NAMALWA (cell line): ENCODE data around the gene CHST9.
"Not testable (repeated sequence)": the region's sequence is repeated elsewhere in the genome, so short reads cannot be mapped to it uniquely, and the experiment has no call there.

Source experiments
- DNase-seq: peaks from one replicate; pipeline ENCODE4 v3.0.0-alpha.2; 2015; ENCODE audit warnings: low spot score

The CHST9 gene

GRCh38 chr18:27171993-27172392, 13.1 kb downstream of the CHST9 start:
- no peak for DNase-seq

- no peak for DNase-seq
Measured at GRCh38 chr18:27165412-27165811, 19.7 kb downstream of the CHST9 start.

DNA sequence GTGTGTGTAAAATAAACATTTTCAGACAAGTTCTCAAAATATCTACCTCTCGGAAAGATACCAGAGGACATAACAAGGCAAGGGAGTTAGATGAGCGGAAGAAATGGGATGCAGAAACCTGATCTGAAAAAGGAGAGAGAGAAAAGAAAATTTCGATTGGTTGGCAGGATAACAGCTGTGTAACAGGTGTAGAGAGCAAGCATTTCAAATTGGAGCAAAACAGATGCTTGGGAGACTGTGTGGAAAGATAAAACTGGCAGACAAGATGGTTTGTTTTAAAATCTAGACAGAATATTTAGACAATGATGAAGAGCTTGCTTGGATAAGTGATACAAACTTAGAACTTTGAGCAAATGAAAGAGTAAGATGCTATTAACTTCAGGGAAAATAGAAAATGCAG, 20.2 kb downstream of the CHST9 start:
- DNase-seq: no peak

DNA sequence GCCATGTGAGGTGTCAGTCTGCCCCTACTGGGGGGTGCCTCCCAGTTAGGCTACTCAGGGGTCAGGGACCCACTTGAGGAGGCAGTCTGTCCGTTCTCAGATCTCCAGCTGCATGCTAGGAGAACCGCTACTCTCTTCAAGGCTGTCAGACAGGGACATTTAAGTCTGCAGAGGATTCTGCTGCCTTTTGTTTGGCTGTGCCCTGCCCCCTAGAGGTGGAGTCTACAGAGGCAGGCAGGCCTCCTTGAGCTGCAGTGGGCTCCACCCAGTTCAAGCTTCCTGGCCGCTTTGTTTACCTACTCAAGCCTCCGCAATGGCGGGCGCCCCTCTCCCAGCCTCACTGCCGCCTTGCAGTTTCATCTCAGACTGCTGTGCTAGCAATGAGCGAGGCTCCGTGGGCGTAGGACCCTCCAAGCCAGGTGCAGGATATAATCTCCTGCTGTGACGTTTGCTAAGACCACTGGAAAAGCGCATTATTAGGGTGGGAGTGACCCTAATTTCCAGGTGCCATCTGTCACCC, 21.9 kb downstream of the CHST9 start:
- DNase-seq: peak; percentile 70

DNA sequence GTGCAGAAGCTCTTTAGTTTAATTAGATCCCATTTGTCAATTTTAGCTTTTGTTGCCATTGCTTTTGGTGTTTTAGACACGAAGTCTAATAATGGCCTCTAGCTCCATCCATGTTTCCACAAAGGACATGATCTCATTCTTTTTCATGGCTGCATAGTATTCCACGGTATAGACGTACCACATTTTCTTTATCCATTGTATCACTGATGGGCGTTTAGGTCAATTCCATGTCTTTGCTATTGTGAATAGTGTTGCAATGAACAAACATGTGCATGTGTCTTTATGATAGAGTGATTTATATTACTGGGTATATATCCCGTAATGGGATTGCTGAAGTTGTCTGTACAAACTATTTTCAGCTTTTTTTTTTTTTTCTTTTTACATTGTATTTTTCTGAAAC, 35.9 kb downstream of the CHST9 start:
- not testable (repeated sequence) for DNase-seq

- DNase-seq: no peak
Measured at GRCh38 chr18:27144672-27145071, 40.4 kb downstream of the CHST9 start.

GRCh38 chr18:27143580-27144287, 41.4 kb downstream of the CHST9 start:
- no peak for DNase-seq

DNA sequence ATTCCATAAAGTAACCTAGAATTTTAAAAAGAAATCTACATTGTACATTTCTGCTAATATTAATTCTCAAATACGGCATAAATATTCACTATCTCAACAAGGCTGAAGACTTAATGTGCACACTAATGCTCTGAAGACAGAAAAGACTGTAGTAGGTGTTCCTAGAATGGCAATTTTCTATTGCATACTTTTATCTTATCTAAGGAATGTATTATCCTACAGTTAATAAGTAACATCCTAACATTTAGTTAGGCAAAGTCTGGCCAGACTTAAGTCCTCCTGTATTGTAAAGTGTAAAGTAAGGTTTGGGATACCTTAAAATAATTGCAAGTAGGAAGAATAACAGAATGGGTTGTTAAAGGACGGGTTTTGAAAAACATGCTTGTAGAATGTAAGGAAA, 42.2 kb downstream of the CHST9 start:
- no peak for DNase-seq

DNA sequence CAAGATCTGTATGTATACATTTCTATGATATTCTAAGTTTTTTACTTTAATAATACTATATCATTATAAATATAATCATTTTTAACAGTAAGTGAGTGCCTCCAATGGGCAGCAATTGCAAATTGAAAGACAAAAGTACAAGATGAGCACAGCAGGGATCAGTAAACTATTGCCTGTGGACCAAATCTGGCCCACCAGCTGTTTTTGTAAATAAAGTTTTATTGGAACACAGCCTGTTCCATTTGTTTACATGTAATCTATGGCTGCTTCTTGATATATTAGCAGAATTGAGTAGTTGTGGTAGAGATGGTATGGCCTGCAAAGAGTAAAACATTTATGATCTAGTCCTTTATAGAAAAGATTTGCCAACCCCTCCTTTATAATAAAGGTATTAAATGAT, 43.2 kb downstream of the CHST9 start:
- no peak for DNase-seq

DNA sequence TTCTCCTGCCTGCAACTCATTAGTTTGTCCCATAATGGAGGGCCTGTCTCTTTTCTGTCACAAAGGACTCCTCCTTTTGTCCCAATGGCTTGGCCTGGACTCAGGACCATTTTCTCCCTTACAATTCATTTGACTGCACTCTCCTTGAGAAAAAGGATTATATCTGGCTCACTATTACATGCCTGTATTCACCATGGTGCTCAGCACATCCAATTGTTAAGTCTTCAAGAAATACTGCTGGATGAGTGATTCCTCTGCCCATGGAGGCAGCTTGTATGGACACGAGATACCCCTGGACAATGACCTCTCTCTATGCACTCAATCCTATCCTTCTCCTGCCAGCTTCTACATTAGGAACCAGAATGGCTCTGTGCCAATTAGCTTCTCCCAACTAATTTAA, 47.0 kb downstream of the CHST9 start:
- no peak for DNase-seq

DNA sequence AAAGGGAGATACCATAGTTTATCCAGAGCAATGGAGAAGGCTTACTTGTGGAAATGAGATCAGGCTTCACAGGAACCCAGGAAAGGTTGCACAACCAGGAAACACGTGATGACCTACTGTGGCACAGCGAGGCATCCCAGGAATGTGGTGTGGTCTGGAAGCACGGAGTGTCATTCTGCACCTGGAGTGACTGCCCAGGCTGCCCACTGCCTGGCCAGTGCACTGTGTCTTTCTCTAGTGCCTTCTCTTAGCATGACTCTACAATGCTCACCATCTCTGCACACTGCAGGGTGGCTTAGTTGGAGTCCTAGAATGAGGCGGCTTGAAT, 48.9 kb downstream of the CHST9 start:
- no peak for DNase-seq

GRCh38 chr18:27135504-27136207, 49.5 kb downstream of the CHST9 start:
- no peak for DNase-seq

DNA sequence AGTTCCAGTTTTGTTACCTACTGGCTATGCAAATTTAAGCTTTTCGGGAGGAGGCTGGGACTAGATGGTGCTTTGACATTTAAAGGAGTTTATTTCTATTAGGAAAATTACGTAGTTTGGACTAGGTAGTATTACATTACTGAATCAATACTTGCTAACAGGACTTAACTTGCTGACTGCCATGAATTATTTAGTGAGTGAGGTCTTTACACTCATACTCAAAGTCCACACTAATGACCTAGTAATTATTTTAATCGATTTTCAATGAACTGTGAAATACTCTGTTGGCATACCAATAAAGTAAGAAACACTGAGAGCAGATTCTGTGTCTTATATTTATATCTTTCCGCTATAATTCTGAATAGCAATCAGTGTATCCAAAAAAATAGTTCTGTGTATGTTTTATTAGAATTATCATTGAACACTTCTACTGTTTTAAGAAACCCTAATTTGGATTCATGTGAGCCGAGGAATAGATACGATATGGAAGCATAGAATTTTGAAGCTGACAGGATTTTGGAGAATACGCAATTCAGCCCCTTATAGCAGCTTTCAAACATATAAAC, 55.0 kb downstream of the CHST9 start:
- no peak for DNase-seq

DNA sequence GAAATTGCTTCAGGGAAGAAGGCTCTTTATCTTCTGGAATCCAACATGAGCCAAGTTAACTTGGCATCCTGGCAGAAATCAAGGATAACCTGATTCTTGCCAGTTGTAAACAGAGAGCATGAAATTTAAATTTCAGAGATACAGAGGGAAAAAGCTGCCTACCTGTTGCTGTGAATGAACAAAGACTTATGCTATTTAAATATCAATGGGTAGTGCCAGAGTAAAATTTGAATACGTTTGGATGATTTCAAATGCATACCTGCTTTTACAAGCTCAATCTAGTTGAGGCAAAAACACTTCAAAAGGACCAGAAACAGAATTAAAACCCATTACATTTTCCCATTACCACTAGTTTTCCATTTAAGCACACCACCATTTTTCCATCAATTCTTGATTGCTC, 60.9 kb downstream of the CHST9 start:
- DNase-seq: no peak

GRCh38 chr18:27121108-27121507, 64.0 kb downstream of the CHST9 start:
- DNase-seq: no peak

DNA sequence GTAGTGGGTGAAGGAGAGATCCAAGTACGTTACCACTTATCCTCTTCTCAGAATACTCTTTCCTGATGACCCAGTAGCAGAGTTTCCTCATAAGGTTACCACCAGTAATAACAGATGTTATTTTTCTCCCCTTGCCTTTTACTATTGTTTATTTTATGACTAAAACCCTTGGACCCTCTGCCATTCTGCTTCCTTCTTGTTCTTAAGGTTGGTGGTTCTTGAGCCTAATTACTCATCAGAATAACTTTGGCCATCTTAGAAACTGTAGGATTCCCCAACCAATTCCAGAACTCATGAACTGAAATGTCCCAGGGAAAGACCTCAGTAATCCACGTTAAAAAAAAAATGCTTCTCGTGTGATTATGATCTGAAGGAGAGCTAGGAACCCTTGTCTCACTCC, 64.9 kb downstream of the CHST9 start:
- no peak for DNase-seq

- no peak for DNase-seq
Measured at GRCh38 chr18:27118973-27119372, 66.1 kb downstream of the CHST9 start.

DNA sequence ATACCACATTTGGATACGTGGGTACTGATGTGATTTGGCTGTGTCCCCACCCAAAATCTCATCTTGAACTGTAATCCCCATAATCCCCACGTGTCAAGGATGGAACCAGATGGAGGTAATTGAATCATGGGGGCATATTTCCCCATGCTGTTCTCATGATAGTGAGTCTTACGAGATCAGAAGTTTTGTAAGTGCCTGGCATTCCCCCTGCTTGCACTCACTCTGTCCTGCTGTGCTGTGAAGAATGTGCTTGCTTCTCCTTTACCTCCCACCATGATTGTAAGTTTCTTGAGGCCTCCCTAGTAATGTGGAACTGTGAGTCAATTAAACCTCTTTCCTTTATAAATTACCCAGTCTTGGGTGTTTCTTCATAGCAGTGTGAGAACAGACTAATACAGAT, 70.3 kb downstream of the CHST9 start:
- no peak for DNase-seq

- no peak for DNase-seq
Measured at GRCh38 chr18:27113358-27113757, 71.8 kb downstream of the CHST9 start.

DNA sequence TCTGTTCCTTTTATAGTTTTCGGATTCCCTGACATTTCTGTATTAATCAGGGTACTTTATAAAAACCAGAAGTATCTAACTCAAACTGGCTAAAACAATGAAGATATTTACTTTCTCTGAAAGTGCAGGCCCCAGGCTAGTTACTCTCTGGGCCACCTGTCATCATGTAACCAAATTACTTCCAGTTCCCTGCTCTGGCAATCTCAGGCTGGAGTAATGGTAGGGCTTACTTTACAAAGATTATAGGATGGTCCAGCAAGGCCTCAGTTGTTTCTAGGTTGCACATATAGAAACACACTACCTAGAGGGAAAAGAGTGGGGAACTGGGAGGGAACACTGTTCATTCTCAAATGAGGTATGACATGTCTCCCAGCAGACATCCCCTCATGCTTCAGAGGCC, 74.8 kb downstream of the CHST9 start:
- no peak for DNase-seq

DNA sequence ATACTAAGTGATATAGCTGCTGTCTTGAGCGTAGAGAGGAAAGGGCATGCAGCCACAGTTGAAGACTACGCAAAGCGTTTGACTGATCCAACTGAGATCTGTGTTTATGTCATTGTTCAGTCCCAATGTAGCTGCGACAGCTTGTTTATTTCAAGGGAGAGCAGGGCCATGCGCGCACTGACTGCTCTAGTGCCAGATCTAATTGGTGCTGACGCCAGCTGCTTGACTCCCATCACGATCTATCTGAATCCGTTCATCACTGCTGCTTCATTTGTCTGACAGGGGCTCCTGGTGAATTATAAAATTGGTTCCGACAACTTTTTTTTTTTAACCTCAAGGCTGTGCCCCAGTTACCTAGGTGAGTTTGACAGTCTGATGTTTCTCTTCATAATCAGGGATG, 75.7 kb downstream of the CHST9 start:
- DNase-seq: no peak

GRCh38 chr18:27108842-27109241, 76.3 kb downstream of the CHST9 start:
- no peak for DNase-seq

GRCh38 chr18:27104743-27105142, 80.4 kb downstream of the CHST9 start:
- no peak for DNase-seq

- DNase-seq: no peak
Measured at GRCh38 chr18:27094621-27095020, 90.5 kb downstream of the CHST9 start.
